D721Med (cell line): ENCODE results near the gene ATP2A2.

ENCODE experiments used
- DNase-seq: peaks from one replicate; pipeline ENCODE4 v3.0.0; 2011; ENCODE audit warnings: low spot score; ENCODE audit not compliant: insufficient read length
- FAIRE-seq: peaks from 2 replicates; lab custom pipeline; 2011; peaks lifted over from hg19 to GRCh38; lab: Jason Lieb, UNC
- CTCF ChIP-seq: IDR thresholded peaks from 2 replicates; pipeline ENCODE4 v1.5.1; 2012; ENCODE audit warnings: mild to moderate bottlenecking, control low read depth; ENCODE audit not compliant: insufficient read depth; ENCODE audit errors: missing control alignments

The ATP2A2 gene

GRCh38 chr12:110312581-110313360 lies 31.7 kb downstream of the ATP2A2 start:
- no peak for DNase-seq
- TF ChIP-seq CTCF = no peak
- FAIRE-seq = no peak

GRCh38 chr12:110314308-110314707 lies 33.3 kb downstream of the ATP2A2 start:
- FAIRE-seq = no peak
- DNase-seq = no peak
- TF ChIP-seq CTCF = no peak

- no peak for TF ChIP-seq CTCF
- no peak for DNase-seq
- FAIRE-seq = no peak
Measured at GRCh38 chr12:110316861-110317260, 35.8 kb downstream of the ATP2A2 start.

- no peak for DNase-seq
- TF ChIP-seq CTCF = no peak
- FAIRE-seq = no peak
Measured at GRCh38 chr12:110317911-110318310, 36.9 kb downstream of the ATP2A2 start.

- DNase-seq (no peak), FAIRE-seq (no peak)
- TF ChIP-seq CTCF = no peak
Measured at GRCh38 chr12:110320550-110320949, 39.5 kb downstream of the ATP2A2 start.

GRCh38 chr12:110329710-110330109 lies 48.7 kb downstream of the ATP2A2 start:
- FAIRE-seq (no peak), DNase-seq (no peak)
- TF ChIP-seq CTCF = no peak

GRCh38 chr12:110330124-110330523 lies 49.1 kb downstream of the ATP2A2 start:
- FAIRE-seq = no peak
- no peak for TF ChIP-seq CTCF
- DNase-seq = no peak
